ENCODE measurements around the gene NUDT3.
"Not testable (repeated sequence)": the region's sequence is repeated elsewhere in the genome, so short reads cannot be mapped to it uniquely, and the experiment has no call there.

The NUDT3 gene

DNA sequence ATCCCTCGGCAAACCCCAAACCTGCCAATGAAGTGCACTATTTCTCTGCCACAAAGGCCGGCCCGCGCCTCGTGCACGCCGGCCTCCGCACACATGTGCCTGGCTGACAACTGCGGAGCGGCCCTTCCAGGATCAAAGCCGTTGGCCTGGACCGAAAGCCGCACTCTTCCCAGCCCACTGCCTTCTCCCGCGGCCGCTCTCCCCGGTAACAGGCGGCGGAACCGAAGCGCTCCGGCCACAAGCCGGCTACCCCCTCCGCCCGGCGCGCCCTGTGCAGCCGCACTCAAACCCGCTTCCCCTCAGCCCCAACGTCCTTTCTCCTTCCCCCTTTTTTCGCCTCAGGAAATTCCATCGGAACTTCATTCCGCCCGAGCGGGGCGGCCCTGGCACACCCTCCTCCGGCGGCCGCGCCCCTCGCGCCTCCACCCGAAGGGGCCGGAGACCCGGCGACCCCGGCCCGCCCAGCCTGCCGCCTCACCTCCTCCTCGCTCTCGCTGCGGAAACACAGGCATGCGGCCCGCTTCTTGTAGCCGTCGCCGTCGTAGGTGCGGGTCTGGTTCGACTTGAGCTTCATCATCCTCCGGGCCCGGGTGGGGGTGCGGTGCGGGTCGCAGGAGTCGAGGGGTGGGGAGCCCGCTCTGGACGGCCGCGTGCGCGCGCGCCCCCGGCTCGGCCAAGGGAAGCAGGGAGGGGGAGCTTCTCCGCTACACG lies 528 bp downstream of the NUDT3 start:
- DNase-seq: peak; percentile 59

DNA sequence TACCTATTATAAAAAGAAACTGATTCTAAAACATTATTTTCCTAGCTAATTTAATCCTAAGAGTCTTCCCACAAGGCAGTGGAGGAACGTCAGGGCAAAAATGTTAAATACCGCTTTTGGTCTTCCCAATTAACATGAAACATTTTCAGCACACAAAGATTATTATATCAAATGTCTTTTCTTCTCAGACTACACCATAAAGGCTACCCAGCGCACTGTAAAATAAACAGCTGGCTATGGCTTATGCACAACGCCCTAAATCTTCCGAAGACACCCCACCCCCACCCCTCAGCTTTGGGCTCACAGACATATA lies 1.0 kb downstream of the NUDT3 start:
- DNase-seq: no peak

DNA sequence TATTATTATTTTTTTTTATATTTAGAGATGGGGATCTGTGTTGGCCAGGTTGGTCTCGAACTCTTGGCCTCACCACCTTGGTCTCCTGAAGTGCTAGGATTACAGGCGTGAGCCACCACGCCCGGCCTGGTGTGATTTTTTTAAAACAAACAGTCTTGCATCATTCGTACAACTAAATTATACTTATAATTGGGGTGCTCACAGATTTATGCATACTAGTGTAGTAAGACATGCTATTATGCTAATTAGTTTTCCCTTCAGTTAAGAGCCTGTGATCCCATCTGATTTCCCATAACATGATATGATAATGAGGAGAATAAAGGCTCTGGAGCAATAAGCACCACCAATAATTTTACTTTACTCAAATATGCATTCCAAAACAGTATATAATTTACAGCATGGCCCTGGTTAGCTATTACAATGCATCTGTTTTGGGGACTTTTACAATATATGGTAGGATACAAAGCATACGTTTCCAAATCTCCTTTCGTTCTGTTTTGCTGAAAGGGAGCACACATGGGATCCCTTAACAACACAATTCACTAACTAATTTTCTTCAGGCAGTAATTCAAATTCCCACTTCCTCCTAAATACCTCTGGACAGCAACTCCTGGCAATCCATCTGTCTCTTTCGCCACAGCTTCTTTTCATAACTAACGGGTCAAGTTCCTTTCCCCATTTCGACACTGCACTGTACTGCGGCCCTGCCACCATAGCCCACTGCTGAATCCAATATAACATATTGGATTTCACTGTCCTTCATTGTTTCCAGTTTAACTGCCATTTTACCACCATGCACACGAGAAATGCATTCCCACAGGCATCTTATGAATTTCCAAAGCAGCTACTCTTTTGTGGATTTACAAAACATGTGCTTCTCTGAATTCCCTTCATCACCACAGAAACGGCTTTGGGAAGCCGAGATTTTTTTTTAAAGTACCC lies 1.7 kb downstream of the NUDT3 start:
- DNase-seq: no peak

DNA sequence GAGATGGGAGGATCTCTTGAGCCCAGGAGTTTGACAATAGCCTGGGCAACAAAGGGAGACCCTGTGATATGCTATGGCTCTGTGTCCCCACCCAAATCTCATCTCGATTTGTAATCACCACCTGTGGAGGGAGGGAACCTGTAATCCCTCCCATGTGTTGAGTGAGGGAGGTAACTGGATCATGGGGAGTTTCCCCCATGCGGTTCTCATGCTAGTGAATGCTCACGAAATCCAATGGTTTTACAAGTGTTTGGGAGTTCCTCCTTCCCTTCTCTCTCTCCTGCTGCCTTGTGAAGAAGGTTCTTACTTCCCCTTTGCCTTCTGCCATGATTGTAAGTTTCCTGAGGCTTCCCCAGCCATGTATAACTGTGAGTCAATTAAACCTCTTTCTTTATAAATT lies 3.4 kb downstream of the NUDT3 start:
- no peak for DNase-seq

DNA sequence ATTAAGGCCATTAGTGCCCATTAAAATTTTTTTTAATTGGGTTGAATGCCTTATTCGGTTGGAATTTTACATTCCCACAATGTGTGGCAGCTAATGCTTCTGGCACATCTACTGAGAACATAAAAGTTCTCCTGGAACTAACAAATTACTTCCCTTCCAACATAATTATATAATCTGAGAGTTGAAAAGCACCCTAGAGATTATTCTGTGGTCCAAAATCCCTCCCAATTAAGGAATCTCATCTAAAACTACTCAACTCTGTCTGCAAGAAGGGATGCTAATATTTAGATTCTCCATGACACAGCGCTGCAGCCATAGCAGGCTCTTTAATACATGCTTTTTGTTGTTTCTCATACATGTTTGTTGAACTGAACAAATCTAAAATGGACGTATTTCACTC lies 4.0 kb downstream of the NUDT3 start:
- no peak for DNase-seq

DNA sequence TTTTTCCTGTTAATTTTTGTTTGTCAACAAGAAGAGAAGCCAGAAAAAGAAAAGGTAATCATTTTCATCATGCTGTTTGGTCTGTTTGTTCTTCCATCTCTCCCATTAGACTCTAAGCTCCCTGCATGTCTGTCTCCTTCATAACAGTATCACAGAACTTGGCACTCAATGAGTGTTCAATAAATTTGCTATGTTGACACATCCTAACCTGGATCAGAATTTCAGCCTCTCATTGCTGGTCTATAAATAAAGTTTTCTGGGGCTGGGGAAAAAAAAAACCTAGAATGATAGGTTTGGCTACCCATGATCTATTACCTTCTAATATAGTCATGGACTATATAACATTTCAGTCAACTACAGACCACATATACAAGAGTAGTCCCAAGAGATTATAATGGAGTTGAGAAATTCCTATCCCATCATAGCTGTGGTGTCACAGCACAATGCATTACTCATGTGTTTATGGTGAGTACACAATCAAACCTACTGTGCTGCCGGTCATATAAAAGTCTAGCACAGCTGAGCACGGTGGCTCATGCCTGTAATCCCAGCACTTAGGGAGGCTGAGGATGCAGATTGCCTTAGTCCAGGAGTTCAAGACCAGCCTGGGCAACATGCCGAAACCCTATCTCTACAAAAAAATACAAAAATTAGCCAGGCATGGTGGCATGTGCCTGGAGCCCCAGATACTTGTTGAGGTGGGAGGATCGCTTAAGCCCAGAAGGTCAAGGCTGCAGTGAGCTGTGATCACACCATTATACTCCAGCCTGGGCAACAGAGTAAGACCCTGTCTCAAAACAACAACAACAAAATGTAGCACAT lies 5.9 kb downstream of the NUDT3 start:
- no peak for DNase-seq

DNA sequence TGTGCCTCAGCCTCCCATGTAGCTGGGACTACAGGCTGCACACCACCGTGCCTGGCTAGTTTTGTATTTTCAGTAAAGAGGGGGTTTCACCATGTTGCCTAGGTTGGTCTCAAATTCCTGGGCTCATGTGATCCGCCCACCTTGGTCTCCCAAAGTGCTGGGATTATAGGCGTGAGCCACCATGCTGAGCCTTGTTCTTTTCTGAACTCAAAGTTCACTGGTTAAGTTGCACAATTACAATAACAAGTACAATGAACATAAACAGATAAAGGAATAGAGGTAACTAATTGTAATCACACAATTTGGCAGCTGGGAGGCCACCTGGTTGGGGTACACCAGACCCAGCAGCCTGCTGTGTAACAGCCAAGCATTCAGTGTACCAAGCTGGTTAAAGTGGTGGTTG lies 6.7 kb downstream of the NUDT3 start:
- no peak for DNase-seq

DNA sequence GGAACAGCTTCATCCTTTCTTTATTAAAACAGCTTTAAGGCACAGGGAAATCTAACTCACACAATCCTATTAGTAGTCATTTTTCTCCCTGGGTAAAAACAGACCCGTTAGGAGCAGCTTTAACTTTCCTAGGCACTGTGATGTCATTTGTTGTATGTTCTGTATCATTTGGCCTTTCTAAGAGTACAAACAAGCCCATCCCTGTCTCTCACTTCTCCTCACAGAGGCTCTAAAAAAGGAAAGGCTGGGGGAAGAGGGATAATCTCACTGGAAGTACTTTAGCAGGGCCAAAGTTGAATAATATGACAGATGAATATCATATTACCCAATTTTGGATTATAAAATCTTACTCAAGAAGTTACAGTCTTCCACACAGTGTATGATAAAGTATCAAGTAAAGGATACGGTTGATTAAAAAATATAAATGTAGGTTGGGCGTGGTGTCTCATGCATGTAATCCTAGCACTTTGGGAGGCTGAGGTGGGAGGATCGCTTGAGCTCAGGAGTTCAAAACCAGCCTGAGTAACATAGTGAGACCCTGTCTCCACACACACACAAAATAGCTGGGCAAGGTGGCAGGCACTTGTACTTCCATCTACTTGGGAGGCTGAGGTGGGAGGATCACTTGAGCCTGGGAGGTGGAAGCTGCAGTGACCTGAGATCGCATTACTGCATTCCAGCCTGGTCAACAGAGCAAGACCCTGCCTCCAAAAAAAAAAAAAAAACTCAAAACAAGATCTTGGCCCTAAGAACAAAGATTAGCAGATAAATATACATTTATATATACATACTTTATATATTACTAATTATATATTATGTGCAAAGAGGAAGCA lies 7.9 kb downstream of the NUDT3 start:
- no peak for DNase-seq

DNA sequence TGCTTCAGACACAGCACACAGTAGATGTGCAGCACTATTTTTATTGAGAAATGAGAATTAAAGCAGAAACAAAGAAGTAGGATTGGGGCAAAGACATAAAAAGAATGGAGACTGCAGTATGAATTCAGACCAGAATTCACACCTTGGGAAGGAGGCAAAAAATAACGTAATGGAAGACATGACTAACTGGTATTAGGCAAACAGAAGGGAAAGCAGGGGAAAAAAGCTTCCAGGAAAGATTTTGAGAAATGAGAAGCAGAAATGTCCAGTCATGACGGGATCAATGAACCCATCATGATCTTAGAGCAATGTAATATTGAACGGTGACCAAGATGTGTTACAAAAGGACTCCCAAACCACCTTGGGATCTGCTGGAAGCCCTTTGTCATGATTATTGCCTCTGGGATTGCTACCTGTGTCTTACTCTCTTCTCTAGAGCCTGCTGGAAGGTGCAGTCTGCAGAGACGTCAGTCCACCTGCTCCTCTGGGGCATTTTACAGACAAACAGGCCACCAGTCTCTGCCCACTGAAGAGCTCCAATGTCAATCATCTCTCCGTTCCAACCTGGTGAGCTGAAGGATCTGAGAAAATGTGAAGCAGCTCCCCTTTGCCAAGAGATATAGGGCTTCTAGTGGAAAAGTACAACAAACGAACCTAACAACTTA lies 8.7 kb downstream of the NUDT3 start:
- DNase-seq: no peak

DNA sequence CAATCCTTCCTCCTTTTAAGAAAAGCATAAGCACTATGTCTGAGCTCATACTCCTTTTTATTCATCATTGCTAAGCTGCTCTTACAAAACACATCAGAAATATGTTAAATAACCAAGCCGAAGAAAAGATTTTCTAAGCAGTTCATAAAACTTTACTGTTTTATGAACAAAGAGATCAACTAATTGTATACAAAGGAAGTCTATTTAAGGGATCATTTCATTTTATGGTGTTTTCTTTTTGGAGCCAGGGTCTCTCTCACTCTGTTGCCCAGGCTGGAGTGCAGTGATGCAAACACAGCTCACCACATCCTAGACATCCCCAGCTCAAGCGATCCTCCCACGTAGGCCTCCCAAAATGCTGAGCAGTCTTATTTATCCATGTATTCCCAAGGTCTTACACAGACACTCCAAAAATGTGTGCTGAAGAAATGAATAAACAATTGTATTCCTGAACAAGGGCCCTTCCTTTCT lies 9.3 kb downstream of the NUDT3 start:
- no peak for DNase-seq

DNA sequence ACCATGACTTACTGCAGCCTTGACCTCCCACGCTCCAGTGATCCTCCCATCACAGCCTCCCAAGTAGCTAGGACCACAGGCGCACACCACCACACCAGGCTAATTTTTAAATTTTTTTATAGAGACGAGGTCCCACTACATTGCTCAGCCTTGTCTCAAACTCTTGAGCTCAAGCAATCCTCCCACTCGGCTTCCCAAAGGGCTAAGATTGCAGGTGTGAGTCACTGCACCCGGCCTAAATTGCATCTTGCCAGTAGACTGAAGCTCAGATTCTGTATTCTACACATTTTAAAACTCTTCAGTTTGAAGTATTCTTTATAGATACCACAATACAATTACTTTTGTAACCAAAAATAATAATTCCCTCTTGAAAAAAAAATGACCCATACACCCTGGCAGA lies 11.4 kb downstream of the NUDT3 start:
- DNase-seq: no peak

DNA sequence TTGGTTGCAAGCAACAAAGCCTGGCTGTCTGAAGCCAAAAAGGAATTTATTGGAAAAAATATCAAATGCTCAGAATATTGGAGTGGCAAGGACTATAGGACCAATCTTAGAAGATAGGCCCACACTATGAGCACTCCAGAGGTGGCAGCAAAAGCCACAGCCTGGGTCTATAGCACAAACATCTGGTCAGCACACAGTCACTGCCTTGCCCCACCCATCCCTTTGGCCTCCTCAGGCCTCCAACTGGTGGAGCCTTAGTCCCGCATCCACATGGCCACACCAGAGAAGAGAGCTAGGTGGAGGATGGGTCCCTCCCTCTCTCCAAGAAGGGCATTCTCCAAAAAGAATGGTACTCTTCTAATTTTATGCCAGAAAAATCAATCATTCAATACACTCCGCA lies 14.0 kb downstream of the NUDT3 start:
- no peak for DNase-seq

DNA sequence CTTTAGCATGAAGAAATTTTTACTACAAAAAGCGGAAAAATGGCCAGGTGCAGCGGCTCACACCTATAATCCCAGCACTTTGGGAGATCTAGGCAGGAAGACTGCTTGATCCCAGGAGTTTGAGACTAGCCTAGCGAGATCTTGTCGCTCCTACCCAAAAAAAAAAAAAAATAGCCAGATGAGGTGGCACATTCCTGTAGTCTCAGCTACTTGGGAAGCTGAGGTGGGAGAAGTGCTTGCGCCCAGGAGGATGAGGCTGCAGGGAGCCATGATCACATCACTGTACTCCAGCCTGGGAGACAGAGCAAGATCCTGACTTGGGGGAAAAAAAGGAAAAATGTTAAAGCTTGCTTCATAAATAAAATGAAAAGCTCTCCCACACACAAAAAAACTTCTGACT lies 14.5 kb downstream of the NUDT3 start:
- DNase-seq: no peak

DNA sequence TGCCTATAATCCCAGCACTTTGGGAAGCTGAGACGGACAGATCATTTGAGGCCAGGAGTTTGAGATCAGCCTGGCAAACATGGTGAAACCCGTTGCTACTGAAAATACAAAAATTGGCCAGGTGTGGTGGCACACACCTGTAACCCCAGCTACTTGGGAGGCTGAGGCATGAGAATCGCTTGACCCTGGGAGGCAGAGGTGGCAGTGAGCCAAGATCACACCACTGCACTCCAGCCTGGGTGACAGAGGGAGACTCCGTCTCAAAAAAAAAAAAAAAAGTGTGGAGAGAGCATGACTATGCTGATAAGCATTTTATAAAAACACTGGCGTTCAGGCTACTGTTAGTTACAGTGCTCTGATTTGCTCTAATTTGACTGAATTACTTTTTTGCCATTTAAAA lies 14.9 kb downstream of the NUDT3 start:
- DNase-seq: not testable (repeated sequence)

DNA sequence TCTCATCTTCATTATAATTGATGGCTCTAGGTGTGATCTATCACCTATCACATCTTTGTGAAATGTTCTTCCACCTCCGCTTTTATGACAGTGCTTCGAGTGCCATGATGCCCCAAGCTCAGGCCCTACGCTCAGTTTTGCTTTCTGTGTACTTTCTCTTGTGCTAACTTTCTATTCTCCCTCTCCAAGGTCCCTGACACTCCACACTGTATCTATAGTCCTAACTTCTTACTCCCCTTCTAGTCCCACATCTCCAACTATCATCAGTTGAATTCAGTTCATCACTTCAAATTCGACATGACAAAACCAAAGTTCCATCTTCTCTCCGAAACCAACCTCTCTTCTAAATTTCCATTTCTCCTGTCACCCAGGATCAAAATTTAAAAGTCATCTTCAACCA lies 16.6 kb downstream of the NUDT3 start:
- DNase-seq: no peak

DNA sequence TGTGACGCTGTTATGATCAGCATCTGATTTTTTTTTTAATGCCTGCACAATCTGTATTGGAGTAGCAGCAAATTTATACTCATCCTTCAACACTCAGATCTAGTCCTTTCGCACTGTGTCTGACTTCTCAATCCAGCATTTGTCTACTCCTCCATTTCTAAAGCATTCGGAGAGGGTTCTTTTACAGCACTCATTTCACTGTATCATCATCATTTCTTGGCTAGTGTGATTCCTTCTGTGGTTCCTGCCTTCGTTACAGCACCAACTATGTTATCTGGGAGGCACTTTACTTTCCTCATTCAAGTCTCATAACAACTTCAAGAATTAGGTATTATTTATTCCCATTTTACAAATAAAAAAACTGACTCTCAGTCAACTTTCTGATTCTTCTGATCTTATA lies 18.0 kb downstream of the NUDT3 start:
- DNase-seq: no peak

DNA sequence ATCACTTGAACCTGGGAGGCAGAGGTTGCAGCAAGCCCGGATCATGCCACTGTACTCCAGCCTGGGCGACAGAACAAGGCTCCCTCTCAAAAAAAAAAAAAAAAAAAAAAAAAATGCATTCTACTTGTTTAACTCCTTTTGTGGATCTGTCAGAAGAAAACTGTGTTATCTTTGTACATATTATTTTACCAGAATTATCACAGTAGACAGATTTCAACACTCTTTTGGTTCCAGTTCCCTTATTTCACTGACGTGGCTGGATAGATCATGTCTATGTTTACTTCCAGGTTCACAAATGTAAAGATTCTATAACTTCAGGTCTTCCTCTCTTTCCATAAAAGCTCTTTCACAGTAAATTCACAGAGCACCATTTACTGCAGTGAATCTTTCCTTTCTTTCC lies 18.4 kb downstream of the NUDT3 start:
- no peak for DNase-seq

DNA sequence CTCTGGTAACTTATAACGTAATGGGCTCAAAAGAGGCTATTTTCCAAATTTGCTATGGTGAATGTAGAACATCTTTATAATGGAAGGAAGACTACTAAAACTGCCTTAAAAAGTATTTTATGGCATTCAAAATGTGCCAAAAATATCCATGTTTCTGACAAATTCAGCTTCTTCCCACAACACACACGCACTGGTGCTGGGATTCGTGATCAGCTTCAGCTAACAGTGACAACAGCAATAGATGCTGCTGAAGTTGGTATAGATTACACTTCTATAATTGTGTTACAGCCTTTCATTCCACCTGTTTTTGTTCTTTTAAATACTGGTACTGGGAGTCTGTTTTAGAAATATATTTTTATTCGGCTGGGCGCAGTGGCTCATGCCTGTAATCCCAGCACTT lies 19.0 kb downstream of the NUDT3 start:
- no peak for DNase-seq

DNA sequence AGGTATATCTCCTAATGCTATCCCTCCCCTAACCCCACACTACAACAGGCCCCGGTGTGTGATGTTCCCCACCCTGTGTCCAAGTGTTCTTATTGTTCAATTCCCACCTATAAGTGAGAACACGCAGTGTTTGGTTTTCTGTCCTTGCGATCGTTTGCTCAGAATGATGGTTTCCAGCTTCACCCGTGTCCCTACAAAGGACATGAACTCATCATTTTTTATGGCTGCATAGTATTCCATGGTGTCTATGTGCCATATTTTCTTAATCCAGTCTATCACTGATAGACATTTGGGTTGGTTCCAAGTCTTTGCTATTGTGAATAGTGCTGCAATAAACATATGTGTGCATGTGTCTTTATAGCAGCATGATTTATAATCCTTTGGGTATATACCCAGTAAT lies 20.6 kb downstream of the NUDT3 start:
- not testable (repeated sequence) for DNase-seq

DNA sequence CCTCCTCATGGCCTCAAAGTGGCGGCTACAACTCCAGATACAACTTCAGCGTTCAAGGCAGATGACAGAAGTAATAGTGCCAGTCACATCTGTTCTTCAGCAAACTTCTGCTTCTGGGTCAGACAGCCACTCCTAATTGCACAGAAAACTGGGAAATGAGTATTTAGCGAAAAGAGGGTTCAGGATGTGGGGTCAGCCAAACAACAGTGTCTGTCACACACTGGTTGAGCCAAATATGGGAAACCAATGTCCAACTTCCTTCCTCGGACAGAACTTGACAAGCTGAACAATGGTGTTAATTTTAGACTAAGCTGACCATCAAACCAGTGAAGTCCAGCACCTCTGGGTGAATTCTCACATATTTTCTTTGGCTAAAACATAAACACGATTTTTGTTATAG lies 22.1 kb downstream of the NUDT3 start:
- DNase-seq: no peak

DNA sequence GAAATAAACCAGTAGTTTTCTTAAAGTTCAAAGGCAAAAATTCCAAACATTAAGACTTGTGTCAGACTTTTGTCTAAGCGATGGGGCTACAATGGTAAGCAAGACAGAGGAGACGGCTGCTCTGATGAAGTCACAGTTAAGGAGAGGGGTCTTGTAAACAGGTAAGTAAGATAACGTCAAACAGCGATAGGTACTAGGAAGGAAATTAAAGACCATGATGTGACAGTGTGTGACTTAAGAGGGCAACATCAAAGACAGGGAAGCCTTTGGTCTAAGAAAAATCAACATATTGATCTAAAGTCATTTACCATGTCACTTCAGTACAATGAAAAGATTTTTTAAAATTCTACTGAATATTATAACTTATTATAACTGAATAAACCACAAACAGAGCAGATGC lies 23.1 kb downstream of the NUDT3 start:
- DNase-seq: no peak

DNA sequence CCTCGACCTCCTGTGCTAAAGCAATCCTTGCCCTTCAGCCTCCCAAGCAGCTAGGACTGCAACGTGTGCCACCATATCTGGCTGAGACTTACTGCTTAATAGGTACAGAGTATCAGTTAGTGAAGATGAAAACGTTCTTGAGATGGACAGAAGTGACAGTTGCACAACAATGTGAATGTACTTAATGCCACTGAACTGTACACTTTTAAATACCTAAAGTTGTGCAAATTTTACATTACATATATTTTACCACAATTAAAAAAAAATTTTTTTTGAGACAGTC lies 25.9 kb downstream of the NUDT3 start:
- DNase-seq: no peak

Measured in stimulated activated CD4-positive, alpha-beta T cell treated with anti-CD3 and anti-CD28 coated beads, Interleukin-1b, Interleukin-23, amount 100 ng/mL, for 48 hours (primary cell).